IMR-90 (cell line): ENCODE measurements around the gene CDKN2D. TPM values are rescaled to one million over a fixed set of nuclear protein-coding genes. Genes with fewer than 3 reads are reported as not detected.
"Not testable (repeated sequence)": the region's sequence is repeated elsewhere in the genome, so short reads cannot be mapped to it uniquely, and the experiment has no call there.

Experiments used
- ATAC-seq: fragments of 200-7000 bp; cut with Tn5 transposase; 2 replicates; pipeline ENCODE4 v1.9.1; 2020; ENCODE audit warnings: low read depth, mild to moderate bottlenecking, moderate library complexity
- BruUV-seq: library from RNA; stranded (reverse); fragments of 400-500 nt; replicated peaks from 2 replicates; lab custom pipeline; 2021; lab: Mats Ljungman, UMichigan
- CTCF ChIA-PET: fragments of 300-600 bp; formaldehyde crosslinking; extraction: SDS; loops from one replicate; lab custom pipeline; 2021; ENCODE audit warnings: antibody characterized with exemption; lab: Yijun Ruan, JAX
- POLR2A ChIA-PET: fragments of 300-600 bp; sonication (Branson Sonifier 250); formaldehyde crosslinking; loops from one replicate; lab custom pipeline; 2022; ENCODE audit warnings: antibody characterized with exemption; ENCODE audit not compliant: unreplicated experiment; lab: Charles Lee
- DNase-seq: peaks from one replicate; pipeline ENCODE4 v3.0.0; 2013
- H2AFZ ChIP-seq: replicated peaks from 2 replicates; pipeline ENCODE3; 2013; ENCODE audit warnings: low read length, mild to moderate bottlenecking; ENCODE audit not compliant: poor library complexity
- H2AK5ac ChIP-seq: 2 replicates; pipeline ENCODE4 v1.6.1; 2013; ENCODE audit warnings: low read depth, low read length, inconsistent platforms
- H2AK9ac ChIP-seq: replicated peaks from 2 replicates; pipeline ENCODE3; 2013; ENCODE audit warnings: mild to moderate bottlenecking, low read depth, low read length, moderate library complexity; ENCODE audit not compliant: poor library complexity
- H2BK120ac ChIP-seq: 2 replicates; pipeline ENCODE4 v1.6.1; 2013; ENCODE audit warnings: low read depth, low read length, inconsistent platforms
- H2BK15ac ChIP-seq: 3 replicates; pipeline ENCODE4 v1.6.1; 2013; ENCODE audit warnings: low read depth, low read length, inconsistent platforms
- H2BK20ac ChIP-seq: 2 replicates; pipeline ENCODE4 v1.6.1; 2013; ENCODE audit warnings: low read depth, mild to moderate bottlenecking, inconsistent platforms, low read length, moderate library complexity
- H2BK5ac ChIP-seq: 2 replicates; pipeline ENCODE4 v1.6.1; 2013; ENCODE audit warnings: mild to moderate bottlenecking, low read depth, low read length, inconsistent platforms; ENCODE audit not compliant: poor library complexity, severe bottlenecking
- H3K14ac ChIP-seq: replicated peaks from 2 replicates; pipeline ENCODE4 v1.6.1; 2013; ENCODE audit warnings: low read depth, low read length, inconsistent platforms
- H3K18ac ChIP-seq: 2 replicates; pipeline ENCODE4 v1.6.1; 2013; ENCODE audit warnings: low read depth, low read length, control low read depth
- H3K23ac ChIP-seq: 2 replicates; pipeline ENCODE4 v1.6.1; 2013; ENCODE audit warnings: low read depth, low read length, inconsistent platforms
- H3K27ac ChIP-seq: 2 replicates; pipeline ENCODE4 v1.5.1; 2013; ENCODE audit warnings: mild to moderate bottlenecking, control low read depth, low read length; ENCODE audit not compliant: insufficient read depth
- H3K27me3 ChIP-seq: 2 replicates; pipeline ENCODE4 v1.6.1; 2013; ENCODE audit warnings: low read length; ENCODE audit not compliant: control insufficient read depth, insufficient read depth
- H3K36me3 ChIP-seq: 2 replicates; pipeline ENCODE4 v1.6.1; 2013; ENCODE audit warnings: low read length, mixed read lengths; ENCODE audit not compliant: control insufficient read depth, insufficient read depth
- H3K4ac ChIP-seq: 2 replicates; pipeline ENCODE4 v1.6.1; 2013; ENCODE audit warnings: low read depth, low read length, inconsistent platforms
- H3K4me1 ChIP-seq: 2 replicates; pipeline ENCODE4 v1.6.1; 2013; ENCODE audit warnings: low read length, mixed read lengths; ENCODE audit not compliant: control insufficient read depth, insufficient read depth
- H3K4me2 ChIP-seq: 2 replicates; pipeline ENCODE4 v1.6.1; 2013; ENCODE audit warnings: low read depth, mild to moderate bottlenecking, control low read depth, low read length, moderate library complexity
- H3K4me3 ChIP-seq: 2 replicates; pipeline ENCODE4 v1.5.1; 2013; ENCODE audit warnings: low read depth, mild to moderate bottlenecking, control low read depth, low read length, moderate library complexity; ENCODE audit not compliant: insufficient read depth
- H3K56ac ChIP-seq: 2 replicates; pipeline ENCODE4 v1.6.1; 2013; ENCODE audit warnings: low read length, inconsistent platforms; ENCODE audit not compliant: insufficient read depth; ENCODE audit errors: extremely low read depth
- H3K79me1 ChIP-seq, 2 experiments: 2 replicates each; pipeline ENCODE4 v1.6.1; 2013; ENCODE audit warnings: low read length in 2 of 2, inconsistent platforms in 1 of 2, low read depth in 1 of 2
- H3K9ac ChIP-seq: 2 replicates; pipeline ENCODE4 v1.6.1; 2013; ENCODE audit warnings: low read depth, low read length, control low read depth
- H3K9me1 ChIP-seq: 2 replicates; pipeline ENCODE4 v1.6.1; 2013; ENCODE audit warnings: low read length, inconsistent platforms; ENCODE audit not compliant: insufficient read depth
- H3K9me3 ChIP-seq: 2 replicates; pipeline ENCODE4 v1.6.1; 2013; ENCODE audit warnings: low read length; ENCODE audit not compliant: control insufficient read depth, insufficient read depth
- H4K20me1 ChIP-seq: 2 replicates; pipeline ENCODE4 v1.6.1; 2013; ENCODE audit warnings: low read length, inconsistent platforms; ENCODE audit not compliant: insufficient read depth
- H4K5ac ChIP-seq: 2 replicates; pipeline ENCODE4 v1.6.1; 2013; ENCODE audit warnings: mild to moderate bottlenecking, low read depth, low read length, control low read depth
- H4K8ac ChIP-seq, 2 experiments: 2 replicates each; pipeline ENCODE4 v1.6.1; 2013; ENCODE audit warnings: low read depth in 2 of 2, low read length in 2 of 2, control low read depth in 1 of 2, inconsistent platforms in 1 of 2
- H4K91ac ChIP-seq: 2 replicates; pipeline ENCODE4 v1.6.1; 2013; ENCODE audit warnings: low read depth, low read length, inconsistent platforms; ENCODE audit not compliant: insufficient read depth
- WGBS, 2 experiments: methylation state at CpG; one replicate each; pipeline versions ENCODE4 v1.1.5 to v1.1.7; 2013; ENCODE audit warnings: missing lambda C conversion rate in 2 of 2; ENCODE audit not compliant: insufficient read length in 1 of 2; ENCODE audit errors: extremely low coverage in 2 of 2; 5-methylcytosine and 5-hydroxymethylcytosine counted together
- dilution Hi-C: fragments of 300-500 bp; cut with HindIII; formaldehyde crosslinking; loops from one replicate; pipeline ENCODE4 v1.14.3; 2018; ENCODE audit warnings: low sequenced_read_pairs; ENCODE audit not compliant: unreplicated experiment
- in situ Hi-C: fragments of 300-500 bp; cut with MboI; formaldehyde crosslinking; loops from 3 replicates; pipeline ENCODE4 v1.14.3; 2019; ENCODE audit warnings: low sequenced_read_pairs, inconsistent platforms, mixed read lengths
- intact Hi-C: fragments of 100-400 bp; cut with micrococcal nuclease; formaldehyde crosslinking; loops from 2 replicates; pipeline ENCODE4 v1.10.0; 2022
- polyA plus RNA-seq, 3 experiments: library from polyadenylated mRNA; depleted of rRNA; stranded (reverse); fragments of >200 nt; gene quantifications; 2 replicates each; pipeline ENCODE4 v1.2.3, GENCODE V29; 2012; ENCODE audit warnings: low replicate concordance in 1 of 3
- total RNA-seq: library from RNA; depleted of rRNA; stranded (reverse); fragments of >200 nt; gene quantifications from 2 replicates; pipeline ENCODE4 v1.2.3, GENCODE V29; 2012

The CDKN2D gene
- total and polyA plus RNA-seq, 2 of the 4 experiments (the other 2 are of a cell fraction) = 3.6 to 8.5 TPM

DNA sequence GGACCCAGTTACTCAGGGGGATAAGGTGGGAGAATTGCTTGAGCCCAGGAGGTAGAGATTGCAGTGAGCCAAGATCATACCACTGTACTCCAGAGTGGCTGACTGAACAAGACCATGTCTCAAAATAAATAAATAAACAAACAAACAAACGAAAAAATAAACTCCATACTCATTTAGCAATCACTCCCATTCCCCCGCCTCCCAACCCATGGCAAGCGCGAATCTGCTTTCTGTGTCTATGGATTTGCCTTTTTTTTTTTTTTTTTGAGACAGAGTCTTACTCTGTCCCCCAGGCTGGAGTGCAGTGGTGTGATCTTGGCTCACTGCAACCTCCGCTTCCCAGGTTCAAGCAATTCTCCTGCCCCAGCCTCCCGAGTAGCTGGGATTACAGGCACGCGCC, 41.9 kb downstream of the CDKN2D start:
- dilution Hi-C loops, H3K9me3 ChIP-seq, H3K56ac ChIP-seq, H4K20me1 ChIP-seq, DNase-seq, POLR2A ChIA-PET, H3K4me3 ChIP-seq, H3K36me3 ChIP-seq, H3K4me1 ChIP-seq, H3K9me1 ChIP-seq, H3K9ac ChIP-seq, H2AK9ac ChIP-seq, H2BK15ac ChIP-seq, BruUV-seq, ATAC-seq, H3K14ac ChIP-seq, H3K4ac ChIP-seq, intact Hi-C loops, H3K18ac ChIP-seq, H2BK20ac ChIP-seq, H4K8ac ChIP-seq, H2AFZ ChIP-seq, H3K27ac ChIP-seq, H2BK5ac ChIP-seq, H3K4me2 ChIP-seq, H3K23ac ChIP-seq, H2AK5ac ChIP-seq, H2BK120ac ChIP-seq, H4K91ac ChIP-seq, H4K5ac ChIP-seq, H3K79me1 ChIP-seq, in situ Hi-C loops: not testable (repeated sequence)
- 100% methylated on average over 2 of the region's 8 CpGs; no CpG with 5 or more reads in 1 of the 2 experiments for WGBS, 2 experiments
- CTCF ChIA-PET = interaction anchor here (0.7 kb wide), 1 partner anchor 43 kb away, joined by 8 read pairs; no protein-coding TSS in a partner anchor
- peaks cover 11% of the 10 kb centered on the region for H3K27me3 ChIP-seq
